ENCODE data around the gene TSPAN4.

TSPAN4 gene

GRCh38 chr11:801097-801780, 41.4 kb upstream of the TSPAN4 start:
- peaks cover 4 to 14% of the 10 kb centered on the region in 2 donors for H3K36me3 Mint-ChIP-seq
- no peak for DNase-seq
- ATAC-seq (replicated peaks) = no peak
- H3K27me3 Mint-ChIP-seq = no peaks in the 10 kb centered on the region
- H3K4me1 Mint-ChIP-seq = peaks cover 13 to 27% of the 10 kb centered on the region in 2 donors
- peak overlapping the region; percentile 32 to 38 for H3K4me3 Mint-ChIP-seq
- H3K27ac Mint-ChIP-seq = no peak overlapping the region
- no peaks in the 10 kb centered on the region for H3K9me3 Mint-ChIP-seq

- no peak for DNase-seq
- Mint-ChIP-seq H3K36me3 (peaks cover 2 to 14% of the 10 kb centered on the region in 2 donors), H3K4me3 (no peak overlapping the region), H3K4me1 (peaks cover 11 to 22% of the 10 kb centered on the region in 2 donors), H3K27ac (no peak overlapping the region), H3K9me3 (no peaks in the 10 kb centered on the region), H3K27me3 (no peaks in the 10 kb centered on the region)
- ATAC-seq (replicated peaks) = no peak
Measured at GRCh38 chr11:802018-802617, 40.5 kb upstream of the TSPAN4 start.

GRCh38 chr11:802693-803466, 39.8 kb upstream of the TSPAN4 start:
- peaks cover 2 to 16% of the 10 kb centered on the region in 2 donors for H3K36me3 Mint-ChIP-seq
- no peak for DNase-seq
- no peaks in the 10 kb centered on the region for H3K27me3 Mint-ChIP-seq
- H3K4me1 Mint-ChIP-seq = peaks cover 12 to 24% of the 10 kb centered on the region in 2 donors
- peak overlapping the region in 1 of 2 donors; percentile 25 for H3K4me3 Mint-ChIP-seq
- no peaks in the 10 kb centered on the region for H3K9me3 Mint-ChIP-seq
- H3K27ac Mint-ChIP-seq = no peak overlapping the region
- no peak for ATAC-seq (replicated peaks)

GRCh38 chr11:803467-803742, 39.2 kb upstream of the TSPAN4 start:
- Mint-ChIP-seq H3K27ac (no peak overlapping the region), H3K9me3 (no peaks in the 10 kb centered on the region), H3K4me1 (peaks cover 13 to 29% of the 10 kb centered on the region in 2 donors), H3K4me3 (peak overlapping the region in 1 of 2 donors; percentile 82), H3K36me3 (peaks cover 2 to 18% of the 10 kb centered on the region in 2 donors), H3K27me3 (no peaks in the 10 kb centered on the region)
- ATAC-seq (replicated peaks) (no peak), DNase-seq (no peak)

GRCh38 chr11:803770-804598, 38.7 kb upstream of the TSPAN4 start:
- Mint-ChIP-seq H3K36me3 (peaks cover 2 to 21% of the 10 kb centered on the region in 2 donors), H3K9me3 (no peaks in the 10 kb centered on the region), H3K4me1 (peaks cover 15 to 35% of the 10 kb centered on the region in 2 donors), H3K27me3 (no peaks in the 10 kb centered on the region), H3K27ac (peak overlapping the region; percentile 37), H3K4me3 (peak overlapping the region; percentile 82 to 83)
- ATAC-seq (replicated peaks) (no peak), DNase-seq (no peak)

GRCh38 chr11:804599-804964, 38.1 kb upstream of the TSPAN4 start:
- Mint-ChIP-seq H3K9me3 (no peaks in the 10 kb centered on the region), H3K36me3 (peaks cover 5 to 22% of the 10 kb centered on the region in 2 donors), H3K27ac (peak overlapping the region; percentile 47), H3K4me3 (peak overlapping the region; percentile 82 to 83), H3K4me1 (peaks cover 16 to 36% of the 10 kb centered on the region in 2 donors), H3K27me3 (no peaks in the 10 kb centered on the region)
- no peak for DNase-seq
- ATAC-seq (replicated peaks) = no peak

- ATAC-seq (replicated peaks) (peak in 1 of 2 donors; percentile 0), DNase-seq (no peak)
- H3K36me3 Mint-ChIP-seq = peaks cover 28 to 41% of the 10 kb centered on the region in 2 donors
- H3K27ac Mint-ChIP-seq = peak overlapping the region; percentile 99
- H3K9me3 Mint-ChIP-seq = no peaks in the 10 kb centered on the region
- peaks cover 37 to 59% of the 10 kb centered on the region in 2 donors for H3K4me1 Mint-ChIP-seq
- H3K4me3 Mint-ChIP-seq = peak overlapping the region; percentile 91 to 97
- H3K27me3 Mint-ChIP-seq = no peaks in the 10 kb centered on the region
Measured at GRCh38 chr11:808427-809286, 34.0 kb upstream of the TSPAN4 start.

- Mint-ChIP-seq H3K36me3 (peaks cover 31 to 46% of the 10 kb centered on the region in 2 donors), H3K27me3 (no peaks in the 10 kb centered on the region), H3K27ac (peak within 1 kb of the TSS; percentile 99), H3K9me3 (no peaks in the 10 kb centered on the region), H3K4me3 (peak within 1 kb of the TSS; percentile 91 to 97), H3K4me1 (peaks cover 36 to 51% of the 10 kb centered on the region in 2 donors)
- ATAC-seq (replicated peaks) (peak; percentile 85 to 88), DNase-seq (peak; percentile 96)
Measured at GRCh38 chr11:809287-810039, 33.2 kb upstream of the TSPAN4 start, which contains the start of gene RPLP2. RPLP2 (plus strand) TSS chr11:809967; CDS start chr11:810235, 268 bp downstream.

- ATAC-seq (replicated peaks) (peak; percentile 7 to 12), DNase-seq (no peak)
- Mint-ChIP-seq H3K4me3 (peak overlapping the region; percentile 91 to 97), H3K27me3 (no peaks in the 10 kb centered on the region), H3K36me3 (peaks cover 31 to 46% of the 10 kb centered on the region in 2 donors), H3K4me1 (peaks cover 33 to 49% of the 10 kb centered on the region in 2 donors), H3K27ac (peak overlapping the region; percentile 99), H3K9me3 (no peaks in the 10 kb centered on the region)
Measured at GRCh38 chr11:810040-810567, 32.5 kb upstream of the TSPAN4 start.

- no peak for ATAC-seq (replicated peaks)
- H3K9me3 Mint-ChIP-seq = no peaks in the 10 kb centered on the region
- peaks cover 32 to 49% of the 10 kb centered on the region in 2 donors for H3K4me1 Mint-ChIP-seq
- H3K27me3 Mint-ChIP-seq = no peaks in the 10 kb centered on the region
- peak overlapping the region; percentile 98 for H3K27ac Mint-ChIP-seq
- peak overlapping the region; percentile 91 to 97 for H3K4me3 Mint-ChIP-seq
- peaks cover 32 to 49% of the 10 kb centered on the region in 2 donors for H3K36me3 Mint-ChIP-seq
- no peak for DNase-seq
Measured at GRCh38 chr11:811446-812245, 31.0 kb upstream of the TSPAN4 start.

GRCh38 chr11:812390-812789, 30.3 kb upstream of the TSPAN4 start:
- H3K27ac Mint-ChIP-seq = peak overlapping the region; percentile 98
- no peaks in the 10 kb centered on the region for H3K9me3 Mint-ChIP-seq
- peak overlapping the region; percentile 91 to 97 for H3K4me3 Mint-ChIP-seq
- peaks cover 32 to 47% of the 10 kb centered on the region in 2 donors for H3K4me1 Mint-ChIP-seq
- no peaks in the 10 kb centered on the region for H3K27me3 Mint-ChIP-seq
- H3K36me3 Mint-ChIP-seq = peaks cover 32 to 49% of the 10 kb centered on the region in 2 donors
- no peak for DNase-seq
- no peak for ATAC-seq (replicated peaks)

GRCh38 chr11:813072-813455, 29.6 kb upstream of the TSPAN4 start:
- DNase-seq (no peak), ATAC-seq (replicated peaks) (no peak)
- peaks cover 30 to 41% of the 10 kb centered on the region in 2 donors for H3K4me1 Mint-ChIP-seq
- no peak overlapping the region for H3K4me3 Mint-ChIP-seq
- H3K36me3 Mint-ChIP-seq = peaks cover 34 to 49% of the 10 kb centered on the region in 2 donors
- H3K27ac Mint-ChIP-seq = peak overlapping the region; percentile 98
- H3K9me3 Mint-ChIP-seq = no peaks in the 10 kb centered on the region
- no peaks in the 10 kb centered on the region for H3K27me3 Mint-ChIP-seq
